Adrenal gland (tissue), 5 donors: Measurements from ENCODE around the gene SGSM1.

Experiments
- CTCF ChIP-seq, 6 experiments: fragments of 450-650 bp in 4 of 6; fragments of 200-600 bp in 2 of 6; sonication (generic) in 1 of 6; IDR thresholded peaks; 1 replicate in 5 of 6; 2 replicates in 1 of 6; pipeline versions ENCODE4 v1.5.1 to v1.8.0; 2016 to 2021; ENCODE audit warnings: antibody characterized with exemption in 6 of 6, mild to moderate bottlenecking in 2 of 6, moderate library complexity in 1 of 6
- POLR2A ChIP-seq, 2 donors: fragments of 450-650 bp; IDR thresholded peaks; one replicate each; pipeline ENCODE4 v1.6.1; 2017; ENCODE audit warnings: antibody characterized with exemption in 2 of 2, mild to moderate bottlenecking in 2 of 2, moderate library complexity in 1 of 2
- donor health status: DM: no; HTN: no; CAD: no.

GRCh38 chr22:24812950-24813775, 7.2 kb downstream of the SGSM1 start:
- no peak for TF ChIP-seq CTCF (IDR thresholded peaks at IDR 0.05)
- no peak for TF ChIP-seq POLR2A (IDR thresholded peaks at IDR 0.05)
